Liver (tissue), 3 donors: ENCODE data around the gene EIF4G3.

Experiments
- ATF3 ChIP-seq: IDR thresholded peaks from 2 replicates; pipeline ENCODE4 v1.6.1; 2016; ENCODE audit warnings: antibody characterized with exemption
- CTCF ChIP-seq: fragments of 150-350 bp; IDR thresholded peaks from 2 replicates; pipeline ENCODE4 v1.5.1; 2017; ENCODE audit warnings: improper control_type of control experiment, low read depth, low read length; ENCODE audit not compliant: missing input control
- EGR1 ChIP-seq, 2 donors: IDR thresholded peaks; 2 replicates each; pipeline ENCODE4 v1.6.1; 2016 to 2018; ENCODE audit warnings: antibody characterized with exemption in 2 of 2, low read depth in 2 of 2
- FOXA1 ChIP-seq: IDR thresholded peaks from 2 replicates; pipeline ENCODE4 v1.6.1; 2016; ENCODE audit warnings: antibody characterized with exemption
- MAX ChIP-seq: IDR thresholded peaks from 2 replicates; pipeline ENCODE4 v1.6.1; 2016; ENCODE audit warnings: antibody characterized with exemption
- RAD21 ChIP-seq, 2 donors: IDR thresholded peaks; 2 replicates each; pipeline ENCODE4 v1.6.1; 2016; ENCODE audit warnings: antibody characterized with exemption in 2 of 2, mild to moderate bottlenecking in 2 of 2
- REST ChIP-seq: IDR thresholded peaks from 2 replicates; pipeline ENCODE4 v1.6.1; 2016; ENCODE audit warnings: antibody characterized with exemption, mild to moderate bottlenecking
- SP1 ChIP-seq: IDR thresholded peaks from 2 replicates; pipeline ENCODE4 v1.6.1; 2018; ENCODE audit warnings: antibody characterized with exemption, mild to moderate bottlenecking
- TAF1 ChIP-seq: conservative IDR thresholded peaks from 2 replicates; pipeline ENCODE4 v1.6.1; 2016; ENCODE audit warnings: antibody characterized with exemption, mild to moderate bottlenecking
- YY1 ChIP-seq: IDR thresholded peaks from 2 replicates; pipeline ENCODE4 v1.6.1; 2016; ENCODE audit warnings: antibody characterized with exemption, mild to moderate bottlenecking
- donor health status: healthy.
- donor health status: healthy.

GRCh38 chr1:21098186-21098915 lies 78.3 kb downstream of the EIF4G3 start:
- TF ChIP-seq RAD21 (IDR thresholded peaks at IDR 0.05) (no peak), CTCF (no peak), MAX (no peak), YY1 (no peak), ATF3 (no peak), SP1 (no peak), TAF1 (no peak), REST (no peak), EGR1 (IDR thresholded peaks at IDR 0.05; ENCODE audit: low read depth in 2 of 2) (no peak), FOXA1 (no peak)
